ENCODE results near the gene KIF19. TPM values are rescaled to one million over a fixed set of nuclear protein-coding genes. Genes with fewer than 3 reads are reported as not detected.

The KIF19 gene
- total RNA-seq, 1 donor from 2014 or later, result 0.23 TPM

GRCh38 chr17:74336307-74336706 lies 10.3 kb downstream of the KIF19 start:
- ATAC-seq, result no peak
- Histone ChIP-seq H3K36me3 (no peaks in the 10 kb centered on the region), H3K9me3 (no peaks in the 10 kb centered on the region), H3K4me1 (no peaks in the 10 kb centered on the region), H3K27ac (no peak overlapping the region), H3K4me3 (no peak overlapping the region), H3K27me3 (peaks cover 8% of the 10 kb centered on the region)
- TF ChIP-seq CTCF (IDR thresholded peaks at IDR 0.05), result no peak
- intact Hi-C loops (cut with DNase I), result no loop called here
- DNase-seq, result no peak

- H3K27ac ChIP-seq, result no peak overlapping the region
- no peaks in the 10 kb centered on the region for H3K9me3 ChIP-seq
- no peak for TF ChIP-seq CTCF (IDR thresholded peaks at IDR 0.05)
- no peaks in the 10 kb centered on the region for H3K4me1 ChIP-seq
- H3K36me3 ChIP-seq, result no peaks in the 10 kb centered on the region
- ATAC-seq (no peak), DNase-seq (no peak)
- peaks cover 9% of the 10 kb centered on the region for H3K27me3 ChIP-seq
- intact Hi-C loops (cut with DNase I), result no loop called here
- no peak overlapping the region for H3K4me3 ChIP-seq
These were observed 11.9 kb downstream of the KIF19 start for GRCh38 chr17:74337834-74338500.

- H3K4me1 ChIP-seq, result no peaks in the 10 kb centered on the region
- TF ChIP-seq CTCF (IDR thresholded peaks at IDR 0.05), result no peak
- H3K4me3 ChIP-seq, result no peak overlapping the region
- H3K27ac ChIP-seq, result no peak overlapping the region
- H3K9me3 ChIP-seq, result no peaks in the 10 kb centered on the region
- intact Hi-C loops (cut with DNase I), result no loop called here
- H3K27me3 ChIP-seq, result peaks cover 11% of the 10 kb centered on the region
- no peaks in the 10 kb centered on the region for H3K36me3 ChIP-seq
- DNase-seq (no peak), ATAC-seq (no peak)
These were observed 13.6 kb downstream of the KIF19 start for GRCh38 chr17:74339537-74340195.

- ATAC-seq (no peak), DNase-seq (no peak)
- Histone ChIP-seq H3K36me3 (no peaks in the 10 kb centered on the region), H3K4me3 (no peak overlapping the region), H3K27ac (no peak overlapping the region), H3K27me3 (peaks cover 14% of the 10 kb centered on the region), H3K9me3 (no peaks in the 10 kb centered on the region), H3K4me1 (no peaks in the 10 kb centered on the region)
- no peak for TF ChIP-seq CTCF (IDR thresholded peaks at IDR 0.05)
- intact Hi-C loops (cut with DNase I), result no loop called here
These were observed 14.5 kb downstream of the KIF19 start for GRCh38 chr17:74340470-74341023.

- no peak overlapping the region for H3K4me3 ChIP-seq
- DNase-seq (no peak), ATAC-seq (no peak)
- H3K36me3 ChIP-seq, result no peaks in the 10 kb centered on the region
- no peaks in the 10 kb centered on the region for H3K4me1 ChIP-seq
- H3K9me3 ChIP-seq, result no peaks in the 10 kb centered on the region
- no peak overlapping the region for H3K27ac ChIP-seq
- no peak for TF ChIP-seq CTCF (IDR thresholded peaks at IDR 0.05)
- peaks cover 14% of the 10 kb centered on the region for H3K27me3 ChIP-seq
- intact Hi-C loops (cut with DNase I), result no loop called here
These were observed 16.2 kb downstream of the KIF19 start for GRCh38 chr17:74342224-74342623.
